Measurements from ENCODE around the gene TLL1.

TLL1 gene

DNA sequence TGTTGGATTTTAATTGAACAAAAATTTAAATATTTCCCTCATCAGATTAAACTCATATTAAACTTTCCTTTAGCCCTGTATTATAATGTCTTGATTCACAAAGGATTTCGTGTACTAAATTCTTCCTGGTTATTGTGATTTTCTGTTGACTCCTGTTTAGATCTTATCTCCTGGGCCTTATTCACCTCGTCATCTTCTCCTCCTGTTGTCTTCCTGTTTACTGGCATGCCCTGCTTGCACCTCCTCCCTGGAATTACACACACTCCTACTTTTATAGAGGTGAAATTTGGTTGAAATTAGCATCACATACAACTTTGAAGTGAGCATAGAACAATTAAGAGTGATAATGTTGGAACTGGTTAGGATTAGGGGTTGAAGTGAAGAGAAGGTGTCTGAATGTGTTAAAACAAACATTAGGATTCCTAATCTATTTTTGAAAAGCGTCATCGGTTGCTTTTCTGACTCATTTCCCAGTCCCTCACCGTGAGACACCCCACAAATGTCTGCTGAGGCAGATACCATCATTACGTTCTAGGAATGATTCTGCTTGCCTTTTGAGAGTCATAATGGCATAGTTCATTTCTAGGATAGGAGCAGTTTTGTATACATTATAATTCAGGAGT is 32.5 kb downstream of the TLL1 start:
- no peak for DNase-seq

DNA sequence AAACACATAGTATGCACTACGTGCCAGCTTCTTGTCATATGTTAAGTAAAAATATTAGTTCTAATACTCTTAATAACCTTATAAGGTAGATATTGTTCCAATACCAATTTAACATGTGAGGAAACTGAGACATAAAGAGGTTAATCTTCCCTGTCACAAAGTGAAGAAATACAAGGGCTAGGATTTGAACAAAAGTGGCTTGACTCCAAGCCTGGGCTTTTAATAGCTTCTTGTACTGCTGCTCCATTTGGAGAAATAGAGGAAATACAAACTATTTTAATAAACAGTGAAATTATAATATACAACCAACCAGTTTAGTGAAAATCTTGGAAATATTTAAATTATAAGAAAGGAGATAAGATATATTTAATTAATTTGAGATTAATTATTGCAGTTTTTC is 33.2 kb downstream of the TLL1 start:
- DNase-seq = no peak

DNA sequence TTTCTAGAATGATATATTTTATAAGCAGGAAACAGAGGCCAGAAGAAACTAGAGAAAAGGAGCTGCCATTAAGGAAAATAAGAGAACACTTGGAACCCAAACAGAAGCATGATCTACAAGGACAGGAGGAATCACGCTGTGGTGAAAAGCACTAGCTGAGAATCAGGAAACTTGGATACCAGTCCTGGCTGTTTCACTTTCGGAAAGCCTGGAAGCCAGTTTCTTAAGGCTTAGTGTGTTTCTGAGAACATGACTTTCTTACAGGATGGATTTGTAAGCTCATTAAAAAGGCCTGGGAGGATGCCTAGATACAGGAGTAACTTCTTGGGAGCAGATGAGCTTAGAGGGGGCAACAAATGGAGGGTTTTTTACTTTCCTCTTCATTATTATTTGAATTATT is 36.9 kb downstream of the TLL1 start:
- DNase-seq = no peak

DNA sequence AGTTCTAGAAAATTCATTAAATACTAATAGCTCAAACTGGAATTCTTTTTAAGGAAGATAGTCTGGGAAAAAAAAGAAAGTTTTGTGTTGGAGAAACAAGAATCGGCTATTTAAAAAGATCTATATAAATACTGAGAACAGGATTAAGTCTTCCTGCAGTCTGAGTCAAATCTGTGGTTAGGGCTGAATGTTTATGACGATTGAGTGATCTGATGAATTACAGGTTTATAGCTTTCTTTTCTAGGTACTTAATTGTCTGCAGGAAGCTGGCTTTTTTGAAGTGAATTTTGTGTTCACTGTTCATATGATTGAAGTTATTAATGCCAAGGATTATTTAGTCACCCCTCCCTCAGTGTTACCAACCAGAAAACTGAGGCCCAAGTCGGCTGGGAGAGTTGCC is 42.2 kb downstream of the TLL1 start:
- DNase-seq = peak; percentile 10

DNA sequence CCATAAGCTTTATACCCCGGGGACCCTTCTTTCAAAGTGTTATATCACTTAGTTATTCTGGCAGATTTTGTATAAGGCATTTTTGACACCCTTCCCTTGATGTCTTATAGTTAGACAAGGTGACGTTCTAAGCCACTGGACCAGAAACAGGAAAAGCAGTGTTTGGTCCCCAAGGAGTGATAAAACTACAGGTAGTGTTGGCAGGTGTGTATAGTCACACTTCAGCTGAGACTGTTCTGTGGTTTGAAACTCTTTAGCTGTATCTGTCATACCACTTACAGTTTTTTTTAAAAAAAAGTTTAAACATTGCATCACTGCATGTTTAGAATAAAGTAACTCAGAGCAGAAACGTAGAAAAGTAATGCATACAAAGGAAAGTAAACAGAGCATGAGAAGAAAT is 48.5 kb downstream of the TLL1 start:
- DNase-seq = no peak

DNA sequence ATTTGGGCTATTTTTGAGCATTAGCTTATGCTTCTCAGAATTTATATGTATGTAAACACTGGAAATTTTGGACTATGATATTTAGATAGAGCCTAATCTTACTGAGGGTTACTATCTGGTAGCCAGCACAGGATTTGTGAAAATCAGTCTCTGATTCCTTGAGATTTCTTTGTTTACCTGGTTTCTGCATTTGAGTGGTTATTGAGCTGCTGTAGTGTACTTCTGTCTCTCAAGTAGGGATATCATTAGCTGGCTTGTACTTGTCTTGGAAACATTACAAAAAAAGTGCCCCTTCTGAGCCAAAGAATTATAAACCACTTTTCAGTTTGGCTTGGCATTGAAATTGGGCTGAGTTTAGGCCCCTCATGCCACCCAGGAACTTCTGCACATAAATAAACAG is 49.7 kb downstream of the TLL1 start:
- DNase-seq = no peak

DNA sequence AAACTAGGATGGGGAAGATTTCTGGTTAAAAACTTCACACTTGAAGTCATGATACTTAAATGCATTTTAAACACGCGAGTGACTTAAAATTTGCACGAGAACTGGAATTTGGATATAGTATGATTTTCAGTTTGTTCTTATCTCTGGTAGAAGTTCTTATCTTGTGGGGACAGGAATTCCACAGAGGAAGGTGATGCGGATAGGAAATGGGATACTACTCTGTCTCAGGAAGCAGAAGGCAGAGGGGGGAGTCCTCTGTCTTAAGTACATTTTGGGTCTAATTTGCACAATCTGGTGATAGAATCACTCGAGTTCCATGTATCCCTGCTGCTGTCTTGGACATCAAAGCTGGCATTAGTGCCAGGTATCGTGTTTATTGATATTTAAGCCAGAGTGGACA is 53.3 kb downstream of the TLL1 start:
- DNase-seq = no peak

DNA sequence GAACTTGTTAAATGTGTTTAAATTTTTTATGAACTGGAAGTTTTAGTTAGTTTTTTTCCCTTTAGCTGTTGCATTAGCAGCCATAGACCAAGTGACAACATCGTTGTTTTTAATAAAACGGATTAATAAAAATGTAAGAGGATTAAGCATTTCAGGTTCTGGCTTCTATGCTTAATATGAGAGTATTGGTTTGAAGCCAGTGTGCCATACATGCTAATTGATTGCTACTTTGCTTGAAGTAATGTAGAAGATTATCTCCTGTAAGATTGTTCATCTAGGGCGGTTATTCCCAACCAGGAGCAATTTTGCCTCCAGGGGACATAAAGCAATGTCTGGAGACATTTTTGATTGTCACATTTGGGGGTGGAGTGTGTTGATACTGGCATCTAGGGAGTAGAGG is 54.3 kb downstream of the TLL1 start:
- DNase-seq = no peak

DNA sequence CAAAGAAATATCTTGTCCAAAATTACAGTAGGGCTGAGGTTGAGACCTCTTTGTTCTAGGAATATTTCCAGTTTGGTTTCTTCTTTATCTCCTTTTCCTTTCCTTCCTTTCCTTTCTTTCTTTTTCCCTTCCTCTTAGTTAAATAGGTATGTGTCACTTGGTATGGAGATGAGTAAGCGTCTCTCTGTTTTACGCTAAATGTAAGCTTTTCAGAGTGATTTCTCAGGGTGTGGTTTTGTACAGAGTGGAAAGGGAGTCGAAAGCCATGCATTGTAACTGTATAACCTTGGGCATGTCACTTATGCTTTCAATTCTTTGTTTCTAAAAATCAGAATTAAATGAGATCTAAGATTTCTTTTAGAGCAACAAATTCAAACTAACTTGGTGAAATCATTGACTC is 54.8 kb downstream of the TLL1 start:
- no peak for DNase-seq

DNA sequence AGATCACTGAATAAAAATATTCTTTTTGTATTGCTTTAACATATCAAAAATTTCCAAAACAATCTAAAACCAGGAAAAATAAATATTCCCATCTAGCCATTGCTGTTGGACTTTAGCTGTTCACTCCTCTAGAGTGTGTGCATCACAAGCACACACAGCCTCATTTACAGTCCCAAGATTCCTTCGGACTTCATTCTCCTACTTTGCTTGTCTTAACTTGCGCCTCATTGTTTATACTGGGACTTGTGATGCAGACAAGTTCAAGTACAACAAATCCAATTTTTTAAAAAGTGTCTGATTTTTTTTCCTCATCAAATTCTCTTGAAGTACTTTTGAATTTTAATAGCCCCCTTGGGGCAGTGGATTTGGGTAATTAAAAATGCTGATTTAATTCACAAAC is 55.6 kb downstream of the TLL1 start:
- DNase-seq = no peak

DNA sequence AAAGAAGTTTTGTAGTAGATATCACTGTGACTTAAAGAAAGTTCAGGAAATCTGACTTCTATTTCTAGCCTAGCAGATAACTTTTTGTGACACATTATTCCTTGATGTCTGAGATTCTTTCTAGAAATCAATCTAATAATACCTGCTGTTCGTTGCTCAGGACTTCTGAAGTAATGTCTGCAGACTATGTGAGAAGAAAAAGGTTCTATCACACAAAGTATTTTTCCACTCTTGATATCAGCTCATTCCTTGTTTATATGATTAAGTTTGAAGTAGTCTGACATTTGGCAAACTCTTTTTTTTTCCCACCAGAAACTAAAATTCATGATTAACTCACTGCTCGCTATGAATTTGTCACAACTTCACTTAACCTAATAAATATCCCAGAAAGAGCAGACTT is 56.6 kb downstream of the TLL1 start:
- no peak for DNase-seq

DNA sequence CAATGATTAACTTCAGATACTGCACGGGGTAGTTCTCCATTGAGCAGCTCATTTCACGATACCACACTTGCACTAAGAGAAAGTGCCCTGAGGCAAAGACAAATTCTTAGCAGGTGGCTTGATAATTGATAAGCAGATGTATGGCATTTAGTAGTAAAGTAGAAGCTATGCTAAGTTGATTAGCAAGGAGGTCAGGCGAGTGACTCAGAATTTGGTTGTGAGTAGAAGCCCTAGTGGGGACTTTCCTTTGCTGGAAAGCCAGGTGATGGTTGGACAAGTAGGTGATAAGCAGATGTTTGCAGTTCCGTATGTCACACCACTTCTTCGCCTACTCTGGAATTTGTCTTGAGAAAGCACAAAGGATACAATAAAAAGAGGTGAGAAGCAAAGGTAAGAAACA is 58.7 kb downstream of the TLL1 start:
- no peak for DNase-seq

DNA sequence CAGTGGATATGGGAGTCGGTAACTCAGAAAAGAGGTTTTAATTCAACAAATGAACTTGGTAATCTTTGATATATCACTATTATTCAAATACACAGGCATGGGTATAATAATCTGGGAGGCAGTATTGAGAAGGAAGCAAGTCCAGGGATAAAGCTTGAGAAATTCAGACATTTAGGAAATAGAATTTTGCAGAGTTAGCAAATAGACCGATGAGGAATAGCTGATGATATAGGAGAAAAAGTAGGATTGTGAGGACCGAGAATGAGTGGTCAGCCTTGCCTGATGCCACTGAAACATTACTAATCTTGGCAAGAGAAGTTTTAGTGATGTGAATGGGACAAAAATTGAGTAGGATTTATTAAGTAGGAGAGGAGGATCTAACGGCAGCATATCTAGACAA is 71.9 kb downstream of the TLL1 start:
- DNase-seq = no peak

DNA sequence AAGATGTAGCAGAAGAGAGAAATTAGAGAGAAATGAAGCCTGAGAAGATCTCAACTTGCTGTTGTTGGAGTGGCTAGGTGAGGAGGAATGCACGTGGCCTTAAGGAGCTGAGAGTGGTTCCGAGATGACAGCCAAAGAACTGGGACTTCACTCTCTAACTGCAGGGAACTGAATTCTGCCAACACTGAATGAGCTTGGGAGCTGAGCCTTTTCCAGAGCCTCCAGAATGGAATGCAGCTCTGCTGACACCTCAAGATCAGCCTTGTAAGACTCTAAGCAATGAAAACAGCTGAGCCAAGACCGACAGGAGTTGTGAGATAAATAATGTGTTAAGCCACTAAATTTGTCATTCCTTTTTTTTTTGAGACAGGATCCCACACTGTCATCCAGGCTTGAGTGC is 73.0 kb downstream of the TLL1 start:
- DNase-seq = no peak

DNA sequence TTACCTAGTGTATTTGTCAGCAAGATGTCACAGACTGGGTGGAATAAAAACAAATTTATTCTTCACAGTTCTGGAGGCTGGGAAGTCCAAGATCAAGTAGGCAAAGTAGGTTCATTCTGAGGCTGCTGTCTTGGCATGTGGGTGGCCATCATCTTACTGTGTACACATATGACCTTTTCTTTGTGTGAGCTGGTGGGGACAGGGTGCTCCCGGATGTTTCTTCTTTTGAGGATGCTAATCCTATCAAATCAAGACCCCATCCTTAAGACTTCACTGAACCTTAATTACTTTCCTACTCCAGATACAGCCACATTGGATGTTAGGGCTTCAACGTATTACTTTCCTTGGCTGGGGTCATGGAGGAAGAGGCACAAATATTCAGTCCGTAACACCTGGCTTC is 74.0 kb downstream of the TLL1 start:
- no peak for DNase-seq

DNA sequence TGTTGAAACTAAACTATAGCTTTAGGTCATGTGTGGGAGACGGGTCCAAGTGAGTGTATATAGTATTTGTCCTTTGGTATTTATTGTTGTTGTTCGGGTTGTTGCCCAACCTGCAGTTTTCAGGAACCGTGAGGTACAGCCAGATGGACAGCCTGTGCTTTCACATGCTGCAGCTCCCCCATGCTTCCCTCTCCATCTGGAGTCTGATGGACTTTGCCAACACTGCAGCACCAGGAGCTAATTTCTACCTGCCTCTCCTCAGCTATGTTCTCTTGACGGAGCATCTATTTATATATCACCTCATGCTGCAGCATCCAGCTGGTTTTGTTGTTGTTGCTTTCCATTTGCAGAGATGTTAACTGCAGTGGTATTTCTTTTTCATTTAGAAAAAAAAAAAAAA is 80.1 kb downstream of the TLL1 start:
- DNase-seq = no peak

DNA sequence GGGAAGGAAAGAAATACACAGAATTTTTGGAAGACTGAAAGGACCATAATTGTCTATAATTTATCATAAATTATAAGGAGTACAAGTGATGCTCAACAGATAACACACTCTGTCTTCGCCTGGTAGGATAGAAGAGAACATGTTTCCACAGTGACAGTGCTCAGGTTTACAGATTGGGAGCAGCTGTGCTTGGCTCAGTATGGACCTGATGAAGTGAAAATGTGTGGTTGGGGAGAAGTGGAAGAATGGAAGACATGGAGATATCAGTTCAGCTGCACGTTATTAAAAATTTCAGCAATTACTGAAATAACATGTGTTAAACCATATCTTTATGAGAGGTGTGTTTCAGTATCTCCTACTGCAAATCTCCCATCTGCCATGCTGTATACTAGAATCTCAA is 90.6 kb downstream of the TLL1 start:
- DNase-seq = no peak

DNA sequence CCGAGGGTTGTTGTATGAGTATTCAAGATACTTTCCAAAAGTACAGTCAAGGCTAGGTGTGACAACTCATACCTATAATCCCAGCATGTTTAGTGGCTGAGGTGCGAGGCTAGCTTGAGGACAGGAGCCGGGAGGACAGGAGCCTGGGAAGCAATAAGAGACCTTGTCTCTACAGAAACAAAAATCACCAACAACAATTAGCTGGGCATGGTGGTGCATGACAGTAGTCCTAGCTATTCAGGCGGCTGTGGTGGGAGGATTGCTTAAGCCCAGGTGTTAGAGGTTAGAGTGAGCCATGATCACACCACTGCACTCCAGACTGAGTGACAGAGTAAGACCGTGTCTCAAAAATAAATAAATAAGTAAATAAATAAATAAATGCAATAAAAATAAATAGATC is 91.6 kb downstream of the TLL1 start:
- no peak for DNase-seq

DNA sequence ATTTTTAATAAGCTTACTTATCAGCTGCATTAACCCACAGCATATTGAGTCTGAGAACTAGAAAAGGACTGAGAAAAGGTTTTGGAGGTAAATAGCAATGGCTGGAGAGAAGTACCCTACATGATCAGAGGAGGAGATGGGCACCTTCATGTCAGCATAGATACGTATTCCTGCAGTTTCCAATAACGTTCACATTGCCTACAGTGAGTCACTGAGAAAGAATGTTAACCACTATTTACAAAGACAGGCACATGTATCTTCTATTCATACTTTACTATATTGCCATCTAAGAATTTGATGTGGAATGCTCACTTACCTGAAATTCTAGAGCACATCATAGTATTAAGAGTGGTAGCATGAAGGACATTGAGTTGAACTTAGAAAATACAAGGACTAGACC is 92.5 kb downstream of the TLL1 start:
- DNase-seq = no peak

DNA sequence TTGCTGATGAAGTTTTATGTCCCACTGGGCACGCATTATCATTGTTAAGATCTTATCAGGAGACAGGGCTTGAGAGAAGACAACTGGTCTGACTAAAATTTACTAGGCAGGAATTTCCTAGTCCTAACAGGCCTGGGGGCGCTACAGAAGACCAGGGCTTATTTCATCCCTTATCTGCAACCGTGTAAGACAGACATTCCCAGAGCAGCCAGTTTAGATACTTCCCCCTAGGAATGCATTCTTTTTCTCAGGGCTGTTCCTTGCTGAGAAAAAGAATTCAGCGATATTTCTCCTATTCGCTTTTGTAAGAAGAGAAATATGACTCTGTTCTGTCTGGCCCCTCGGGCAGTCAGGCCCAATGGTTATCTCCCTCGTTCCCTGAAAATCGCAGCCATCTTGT is 93.8 kb downstream of the TLL1 start:
- DNase-seq = no peak

DNA sequence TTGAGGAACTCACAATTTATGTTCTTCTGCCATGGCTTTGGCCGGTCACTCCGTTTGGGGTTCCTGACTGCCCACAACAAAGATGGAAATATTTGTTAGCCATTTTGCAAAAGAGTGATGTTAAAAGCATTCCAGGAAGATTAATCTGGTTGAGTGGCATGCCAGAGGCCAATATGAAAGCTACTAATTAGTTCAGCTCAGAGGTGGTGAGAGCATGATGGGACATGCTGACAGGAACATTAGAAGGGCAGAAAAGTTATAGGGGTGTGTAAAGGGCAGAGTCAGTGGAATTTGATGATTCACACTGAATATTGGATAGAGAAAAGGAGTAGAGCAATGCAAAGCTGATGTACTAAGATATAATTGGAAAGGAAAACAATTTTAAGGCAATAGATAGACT is 94.4 kb downstream of the TLL1 start:
- no peak for DNase-seq

DNA sequence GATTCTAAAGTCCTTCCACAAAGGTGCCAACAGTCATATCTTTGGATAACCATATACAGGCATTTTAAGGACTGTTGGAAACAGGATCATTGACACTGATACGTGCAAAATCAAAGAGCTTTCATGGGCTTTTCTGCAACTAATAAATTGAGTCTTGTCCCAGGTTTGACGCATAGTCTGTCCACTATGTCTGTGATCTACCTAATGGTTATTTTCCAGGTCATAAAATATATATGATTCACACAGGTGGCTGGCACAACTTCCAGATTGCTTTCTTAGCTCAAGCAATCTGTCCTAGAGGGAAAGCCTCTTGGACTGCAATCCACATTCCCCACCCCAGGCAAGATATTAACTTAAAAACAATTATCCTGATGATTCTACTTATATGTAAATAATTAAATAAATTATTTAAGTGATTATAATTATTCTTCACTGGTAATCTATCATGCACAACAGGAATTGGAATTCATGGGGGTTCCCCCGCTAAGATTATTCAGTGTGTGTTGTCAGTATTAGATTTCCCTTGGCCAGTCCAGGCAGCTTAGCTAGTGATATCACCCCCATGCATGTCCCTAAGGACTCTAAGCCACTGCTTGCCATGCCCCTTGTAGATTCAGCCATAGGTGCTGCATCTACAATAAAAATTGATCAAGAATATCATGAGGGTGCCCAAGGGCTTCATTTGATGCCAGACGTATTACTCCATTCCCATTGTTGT is 97.8 kb downstream of the TLL1 start:
- no peak for DNase-seq

DNA sequence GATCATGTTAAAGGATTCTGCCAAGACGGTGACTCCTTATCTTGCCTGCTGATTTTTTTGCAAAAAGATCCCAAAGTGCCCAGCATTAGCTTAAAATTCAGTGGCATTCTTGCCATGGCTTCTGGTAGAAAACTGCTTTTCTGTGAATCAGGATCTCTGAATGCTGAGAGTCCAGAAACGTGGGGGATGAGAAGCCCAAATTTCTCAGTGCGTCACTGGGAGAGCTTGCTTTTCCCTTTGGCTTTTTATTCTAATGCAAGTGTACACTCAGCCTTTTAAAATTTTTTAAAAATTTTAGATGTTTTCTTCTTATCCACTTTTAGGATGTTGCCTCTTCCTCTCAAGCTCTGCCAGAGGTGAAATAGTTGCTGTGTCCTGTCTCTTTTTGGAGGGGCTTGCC is 98.4 kb downstream of the TLL1 start:
- no peak for DNase-seq

DNA sequence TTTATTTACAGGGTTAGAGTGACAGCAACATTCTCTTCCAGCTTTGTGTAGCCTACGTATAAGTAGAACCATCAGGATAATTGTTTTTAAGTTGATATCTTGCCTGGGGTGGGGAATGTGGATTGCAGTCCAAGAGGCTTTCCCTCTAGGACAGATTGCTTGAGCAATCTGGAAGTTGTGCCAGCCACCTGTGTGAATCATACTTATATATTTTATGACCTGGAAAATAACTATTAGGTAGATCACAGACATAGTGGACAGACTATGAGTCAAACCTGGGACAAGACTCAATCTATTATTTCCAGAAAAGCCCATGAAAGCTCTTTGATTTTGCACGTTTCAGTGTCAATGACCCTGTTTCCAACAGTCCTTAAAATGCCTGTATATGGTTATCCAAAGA is 98.9 kb downstream of the TLL1 start:
- DNase-seq = no peak

DNA sequence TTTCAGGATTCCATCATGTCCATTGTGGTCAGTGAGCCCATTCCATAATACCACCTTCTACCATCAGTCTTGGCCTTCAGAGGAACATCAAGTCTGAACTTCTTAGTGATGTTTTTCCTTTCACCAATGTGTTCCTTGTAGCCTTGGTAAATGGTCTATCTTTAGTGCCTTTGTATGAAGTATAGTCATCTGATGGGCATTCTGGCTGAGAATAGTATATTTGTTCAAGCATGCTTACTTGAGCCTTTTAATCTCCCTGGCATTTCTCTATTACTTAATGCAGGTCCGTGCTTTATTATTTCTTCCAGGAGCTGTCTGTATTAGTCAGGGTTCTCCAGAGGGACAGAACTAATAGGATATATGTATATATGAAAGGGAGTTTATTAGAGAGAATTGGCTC is 99.7 kb downstream of the TLL1 start:
- DNase-seq = no peak

Measured in NCI-H1048 (cell line).